ENCODE data around the gene RBMX.

RBMX gene

GRCh38 chrX:136862546-136862945 is 18.0 kb downstream of the RBMX start:
- no peak overlapping the region for H3K4me3 ChIP-seq (ENCODE audit: low read depth in 1 of 2, low read length in 2 of 2)
- H3K9me3 ChIP-seq (ENCODE audit: control insufficient read depth in 1 of 2, low read length in 2 of 2), result no peaks in the 10 kb centered on the region
- H3K27ac ChIP-seq (ENCODE audit: low read length), result no peak overlapping the region
- H3K36me3 ChIP-seq (ENCODE audit: control insufficient read depth in 1 of 2, insufficient read depth in 2 of 2, low read length in 2 of 2), result peaks cover 0 to 15% of the 10 kb centered on the region in 2 donors
- no peaks in the 10 kb centered on the region for H3K4me1 ChIP-seq (ENCODE audit: control insufficient read depth in 1 of 2, insufficient read depth in 2 of 2, low read length in 2 of 2)
- H3K27me3 ChIP-seq (ENCODE audit: low read depth, low read length), result no peaks in the 10 kb centered on the region

GRCh38 chrX:136861877-136862276 is 18.6 kb downstream of the RBMX start:
- Histone ChIP-seq H3K36me3 (ENCODE audit: control insufficient read depth in 1 of 2, insufficient read depth in 2 of 2, low read length in 2 of 2) (peaks cover 0 to 15% of the 10 kb centered on the region in 2 donors), H3K4me1 (ENCODE audit: control insufficient read depth in 1 of 2, insufficient read depth in 2 of 2, low read length in 2 of 2) (no peaks in the 10 kb centered on the region), H3K27ac (ENCODE audit: low read length) (no peak overlapping the region), H3K27me3 (ENCODE audit: low read depth, low read length) (no peaks in the 10 kb centered on the region), H3K9me3 (ENCODE audit: control insufficient read depth in 1 of 2, low read length in 2 of 2) (no peaks in the 10 kb centered on the region), H3K4me3 (ENCODE audit: low read depth in 1 of 2, low read length in 2 of 2) (no peak overlapping the region)

- Histone ChIP-seq H3K27ac (ENCODE audit: low read length) (no peak overlapping the region), H3K4me1 (ENCODE audit: control insufficient read depth in 1 of 2, insufficient read depth in 2 of 2, low read length in 2 of 2) (no peaks in the 10 kb centered on the region), H3K4me3 (ENCODE audit: low read depth in 1 of 2, low read length in 2 of 2) (no peak overlapping the region), H3K27me3 (ENCODE audit: low read depth, low read length) (no peaks in the 10 kb centered on the region), H3K36me3 (ENCODE audit: control insufficient read depth in 1 of 2, insufficient read depth in 2 of 2, low read length in 2 of 2) (peaks cover 0 to 15% of the 10 kb centered on the region in 2 donors), H3K9me3 (ENCODE audit: control insufficient read depth in 1 of 2, low read length in 2 of 2) (no peaks in the 10 kb centered on the region)
Observed at GRCh38 chrX:136858007-136858756, 22.3 kb downstream of the RBMX start.

- no peak overlapping the region for H3K27ac ChIP-seq (ENCODE audit: low read length)
Observed at GRCh38 chrX:136856551-136856950, 24.0 kb downstream of the RBMX start.

GRCh38 chrX:136856050-136856449 is 24.5 kb downstream of the RBMX start:
- no peaks in the 10 kb centered on the region for H3K4me1 ChIP-seq (ENCODE audit: control insufficient read depth in 1 of 2, insufficient read depth in 2 of 2, low read length in 2 of 2)
- no peak overlapping the region for H3K4me3 ChIP-seq (ENCODE audit: low read depth in 1 of 2, low read length in 2 of 2)
- no peaks in the 10 kb centered on the region for H3K9me3 ChIP-seq (ENCODE audit: control insufficient read depth in 1 of 2, low read length in 2 of 2)
- H3K36me3 ChIP-seq (ENCODE audit: control insufficient read depth in 1 of 2, insufficient read depth in 2 of 2, low read length in 2 of 2), result peaks cover 0 to 4% of the 10 kb centered on the region in 2 donors
- no peak overlapping the region for H3K27ac ChIP-seq (ENCODE audit: low read length)
- no peaks in the 10 kb centered on the region for H3K27me3 ChIP-seq (ENCODE audit: low read depth, low read length)

More at GRCh38 chrX:136856551-136856950, 24.0 kb downstream of the RBMX start:
- Histone ChIP-seq H3K4me3 (ENCODE audit: low read depth in 1 of 2, low read length in 2 of 2) (no peak overlapping the region), H3K4me1 (ENCODE audit: control insufficient read depth in 1 of 2, insufficient read depth in 2 of 2, low read length in 2 of 2) (no peaks in the 10 kb centered on the region), H3K36me3 (ENCODE audit: control insufficient read depth in 1 of 2, insufficient read depth in 2 of 2, low read length in 2 of 2) (peaks cover 0 to 9% of the 10 kb centered on the region in 2 donors), H3K27me3 (ENCODE audit: low read depth, low read length) (no peaks in the 10 kb centered on the region), H3K9me3 (ENCODE audit: control insufficient read depth in 1 of 2, low read length in 2 of 2) (no peaks in the 10 kb centered on the region)

GRCh38 chrX:136851526-136851925 is 29.0 kb downstream of the RBMX start:
- H3K27me3 ChIP-seq (ENCODE audit: low read depth, low read length), result no peaks in the 10 kb centered on the region
- peaks cover 4% of the 10 kb centered on the region in 2 donors for H3K36me3 ChIP-seq (ENCODE audit: control insufficient read depth in 1 of 2, insufficient read depth in 2 of 2, low read length in 2 of 2)
- H3K9me3 ChIP-seq (ENCODE audit: control insufficient read depth in 1 of 2, low read length in 2 of 2), result no peaks in the 10 kb centered on the region
- no peak overlapping the region for H3K27ac ChIP-seq (ENCODE audit: low read length)
- no peaks in the 10 kb centered on the region for H3K4me1 ChIP-seq (ENCODE audit: control insufficient read depth in 1 of 2, insufficient read depth in 2 of 2, low read length in 2 of 2)
- H3K4me3 ChIP-seq (ENCODE audit: low read depth in 1 of 2, low read length in 2 of 2), result no peak overlapping the region

- H3K9me3 ChIP-seq (ENCODE audit: control insufficient read depth in 1 of 2, low read length in 2 of 2), result no peaks in the 10 kb centered on the region
- no peak overlapping the region for H3K4me3 ChIP-seq (ENCODE audit: low read depth in 1 of 2, low read length in 2 of 2)
- no peaks in the 10 kb centered on the region for H3K4me1 ChIP-seq (ENCODE audit: control insufficient read depth in 1 of 2, insufficient read depth in 2 of 2, low read length in 2 of 2)
- peaks cover 4% of the 10 kb centered on the region in 2 donors for H3K36me3 ChIP-seq (ENCODE audit: control insufficient read depth in 1 of 2, insufficient read depth in 2 of 2, low read length in 2 of 2)
- H3K27me3 ChIP-seq (ENCODE audit: low read depth, low read length), result no peaks in the 10 kb centered on the region
- no peak overlapping the region for H3K27ac ChIP-seq (ENCODE audit: low read length)
Observed at GRCh38 chrX:136850441-136851175, 29.9 kb downstream of the RBMX start.

- H3K27me3 ChIP-seq (ENCODE audit: low read depth, low read length), result no peaks in the 10 kb centered on the region
- H3K36me3 ChIP-seq (ENCODE audit: control insufficient read depth in 1 of 2, insufficient read depth in 2 of 2, low read length in 2 of 2), result peaks cover 4% of the 10 kb centered on the region in 2 donors
- H3K27ac ChIP-seq (ENCODE audit: low read length), result no peak overlapping the region
- H3K4me3 ChIP-seq (ENCODE audit: low read depth in 1 of 2, low read length in 2 of 2), result no peak overlapping the region
- no peaks in the 10 kb centered on the region for H3K9me3 ChIP-seq (ENCODE audit: control insufficient read depth in 1 of 2, low read length in 2 of 2)
- H3K4me1 ChIP-seq (ENCODE audit: control insufficient read depth in 1 of 2, insufficient read depth in 2 of 2, low read length in 2 of 2), result no peaks in the 10 kb centered on the region
Observed at GRCh38 chrX:136849395-136849794, 31.1 kb downstream of the RBMX start.

- H3K4me1 ChIP-seq (ENCODE audit: control insufficient read depth in 1 of 2, insufficient read depth in 2 of 2, low read length in 2 of 2), result no peaks in the 10 kb centered on the region
- H3K4me3 ChIP-seq (ENCODE audit: low read depth in 1 of 2, low read length in 2 of 2), result no peak overlapping the region
- no peaks in the 10 kb centered on the region for H3K27me3 ChIP-seq (ENCODE audit: low read depth, low read length)
- peaks cover 4% of the 10 kb centered on the region in 2 donors for H3K36me3 ChIP-seq (ENCODE audit: control insufficient read depth in 1 of 2, insufficient read depth in 2 of 2, low read length in 2 of 2)
- H3K27ac ChIP-seq (ENCODE audit: low read length), result no peak overlapping the region
- H3K9me3 ChIP-seq (ENCODE audit: control insufficient read depth in 1 of 2, low read length in 2 of 2), result no peaks in the 10 kb centered on the region
Observed at GRCh38 chrX:136847874-136848273, 32.7 kb downstream of the RBMX start.

GRCh38 chrX:136839196-136839595 is 41.3 kb downstream of the RBMX start:
- Histone ChIP-seq H3K27me3 (ENCODE audit: low read depth, low read length) (no peaks in the 10 kb centered on the region), H3K9me3 (ENCODE audit: control insufficient read depth in 1 of 2, low read length in 2 of 2) (no peaks in the 10 kb centered on the region), H3K27ac (ENCODE audit: low read length) (no peak overlapping the region), H3K4me1 (ENCODE audit: control insufficient read depth in 1 of 2, insufficient read depth in 2 of 2, low read length in 2 of 2) (no peaks in the 10 kb centered on the region), H3K4me3 (ENCODE audit: low read depth in 1 of 2, low read length in 2 of 2) (no peak overlapping the region), H3K36me3 (ENCODE audit: control insufficient read depth in 1 of 2, insufficient read depth in 2 of 2, low read length in 2 of 2) (peaks cover 0 to 4% of the 10 kb centered on the region in 2 donors)

GRCh38 chrX:136835761-136836160 is 44.8 kb downstream of the RBMX start:
- no peak overlapping the region for H3K27ac ChIP-seq (ENCODE audit: low read length)
- no peaks in the 10 kb centered on the region for H3K4me1 ChIP-seq (ENCODE audit: control insufficient read depth in 1 of 2, insufficient read depth in 2 of 2, low read length in 2 of 2)
- H3K9me3 ChIP-seq (ENCODE audit: control insufficient read depth in 1 of 2, low read length in 2 of 2), result no peaks in the 10 kb centered on the region
- H3K27me3 ChIP-seq (ENCODE audit: low read depth, low read length), result no peaks in the 10 kb centered on the region
- H3K4me3 ChIP-seq (ENCODE audit: low read depth in 1 of 2, low read length in 2 of 2), result no peak overlapping the region
- no peaks in the 10 kb centered on the region for H3K36me3 ChIP-seq (ENCODE audit: control insufficient read depth in 1 of 2, insufficient read depth in 2 of 2, low read length in 2 of 2)

Measured in muscle layer of duodenum (tissue), 2 donors.